Measurements from ENCODE around the gene DNAAF5. TPM values are rescaled to one million over a fixed set of nuclear protein-coding genes. Genes with fewer than 3 reads are reported as not detected.

DNAAF5 gene
- total and polyA plus RNA-seq, 2 of the 13 experiments (the other 11 are each of a cell fraction or from before 2014, with no cell fraction given) = 11.9 to 21.5 TPM

DNA sequence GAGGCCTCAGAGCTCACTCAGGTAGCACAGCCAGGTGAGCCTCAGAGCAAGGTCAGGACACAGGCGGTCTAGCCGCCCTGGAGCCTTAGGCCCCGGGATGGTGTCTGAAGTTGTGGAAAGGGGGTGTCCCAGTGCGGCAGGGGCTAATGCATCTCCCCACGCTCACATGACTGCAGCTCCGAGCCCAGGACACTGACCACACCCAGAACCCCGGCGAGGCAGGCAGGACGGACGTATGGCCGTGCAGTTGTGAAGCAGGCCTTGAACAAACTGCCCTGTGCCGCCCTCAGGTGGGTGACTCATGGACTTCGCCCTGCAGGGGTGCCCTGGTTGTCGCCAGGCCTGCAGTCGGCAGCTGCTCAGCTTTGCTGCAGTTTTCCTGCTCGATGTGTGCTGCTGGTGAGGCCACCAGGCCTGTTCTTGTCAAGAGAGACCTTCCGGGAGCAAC lies 5.6 kb downstream of the DNAAF5 start (continued):
- TF ChIP-seq, protein P1, sequence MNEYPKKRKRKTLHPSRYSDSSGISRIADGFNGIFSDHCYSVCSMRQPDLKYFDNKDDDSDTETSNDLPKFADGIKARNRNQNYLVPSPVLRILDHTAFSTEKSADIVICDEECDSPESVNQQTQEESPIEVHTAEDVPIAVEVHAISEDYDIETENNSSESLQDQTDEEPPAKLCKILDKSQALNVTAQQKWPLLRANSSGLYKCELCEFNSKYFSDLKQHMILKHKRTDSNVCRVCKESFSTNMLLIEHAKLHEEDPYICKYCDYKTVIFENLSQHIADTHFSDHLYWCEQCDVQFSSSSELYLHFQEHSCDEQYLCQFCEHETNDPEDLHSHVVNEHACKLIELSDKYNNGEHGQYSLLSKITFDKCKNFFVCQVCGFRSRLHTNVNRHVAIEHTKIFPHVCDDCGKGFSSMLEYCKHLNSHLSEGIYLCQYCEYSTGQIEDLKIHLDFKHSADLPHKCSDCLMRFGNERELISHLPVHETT (CRISPR knock-in tag; conservative IDR thresholded peaks at IDR 0.05) = no peak
- TF ChIP-seq ZNF362 (CRISPR knock-in tag; IDR thresholded peaks at IDR 0.05; ENCODE audit: borderline replicate concordance) = no peak
- no peak for TF ChIP-seq ARNT2 (CRISPR knock-in tag; IDR thresholded peaks at IDR 0.05; ENCODE audit: low read depth)
- TF ChIP-seq POLR2A (IDR thresholded peaks at IDR 0.05; ENCODE audit: insufficient read depth in 1 of 2, low read depth in 2 of 2, low read length in 2 of 2) = peak in 1 of 2 experiments; percentile 54; a peak in 2 of 4 replicates
- TF ChIP-seq, protein P2, sequence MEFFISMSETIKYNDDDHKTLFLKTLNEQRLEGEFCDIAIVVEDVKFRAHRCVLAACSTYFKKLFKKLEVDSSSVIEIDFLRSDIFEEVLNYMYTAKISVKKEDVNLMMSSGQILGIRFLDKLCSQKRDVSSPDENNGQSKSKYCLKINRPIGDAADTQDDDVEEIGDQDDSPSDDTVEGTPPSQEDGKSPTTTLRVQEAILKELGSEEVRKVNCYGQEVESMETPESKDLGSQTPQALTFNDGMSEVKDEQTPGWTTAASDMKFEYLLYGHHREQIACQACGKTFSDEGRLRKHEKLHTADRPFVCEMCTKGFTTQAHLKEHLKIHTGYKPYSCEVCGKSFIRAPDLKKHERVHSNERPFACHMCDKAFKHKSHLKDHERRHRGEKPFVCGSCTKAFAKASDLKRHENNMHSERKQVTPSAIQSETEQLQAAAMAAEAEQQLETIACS (CRISPR knock-in tag; IDR thresholded peaks at IDR 0.05) = no peak
- TF ChIP-seq, protein P3, sequence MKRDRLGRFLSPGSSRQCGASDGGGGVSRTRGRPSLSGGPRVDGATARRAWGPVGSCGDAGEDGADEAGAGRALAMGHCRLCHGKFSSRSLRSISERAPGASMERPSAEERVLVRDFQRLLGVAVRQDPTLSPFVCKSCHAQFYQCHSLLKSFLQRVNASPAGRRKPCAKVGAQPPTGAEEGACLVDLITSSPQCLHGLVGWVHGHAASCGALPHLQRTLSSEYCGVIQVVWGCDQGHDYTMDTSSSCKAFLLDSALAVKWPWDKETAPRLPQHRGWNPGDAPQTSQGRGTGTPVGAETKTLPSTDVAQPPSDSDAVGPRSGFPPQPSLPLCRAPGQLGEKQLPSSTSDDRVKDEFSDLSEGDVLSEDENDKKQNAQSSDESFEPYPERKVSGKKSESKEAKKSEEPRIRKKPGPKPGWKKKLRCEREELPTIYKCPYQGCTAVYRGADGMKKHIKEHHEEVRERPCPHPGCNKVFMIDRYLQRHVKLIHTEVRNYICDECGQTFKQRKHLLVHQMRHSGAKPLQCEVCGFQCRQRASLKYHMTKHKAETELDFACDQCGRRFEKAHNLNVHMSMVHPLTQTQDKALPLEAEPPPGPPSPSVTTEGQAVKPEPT (CRISPR knock-in tag; IDR thresholded peaks at IDR 0.05; ENCODE audit: low read depth) = no peak
- no peak for TF ChIP-seq NPAS2 (CRISPR knock-in tag; IDR thresholded peaks at IDR 0.05; ENCODE audit: borderline replicate concordance)
- peak; percentile 49; the same call in 1 of the 2 replicates for TF ChIP-seq SNAPC2 (CRISPR knock-in tag; IDR thresholded peaks at IDR 0.05)
- TF ChIP-seq PRPF4 (IDR thresholded peaks at IDR 0.05; ENCODE audit: low read depth, low read length, poor library complexity, severe bottlenecking) = no peak
- TF ChIP-seq ATAD3A (CRISPR knock-in tag; IDR thresholded peaks at IDR 0.05) = no peak
- TF ChIP-seq SYNCRIP (IDR thresholded peaks at IDR 0.05; ENCODE audit: insufficient read depth, low read depth, low read length) = no peak
- TF ChIP-seq KDM6A (CRISPR knock-in tag; IDR thresholded peaks at IDR 0.05; ENCODE audit: low read depth) = no peak
- TF ChIP-seq KLF16 (CRISPR knock-in tag; IDR thresholded peaks at IDR 0.05) = peak in 1 of 2 experiments; percentile 50; a peak in 1 of 4 replicates
- TF ChIP-seq MAFF (IDR thresholded peaks at IDR 0.05; ENCODE audit: low read depth, low read length) = no peak
- TF ChIP-seq, protein P4, sequence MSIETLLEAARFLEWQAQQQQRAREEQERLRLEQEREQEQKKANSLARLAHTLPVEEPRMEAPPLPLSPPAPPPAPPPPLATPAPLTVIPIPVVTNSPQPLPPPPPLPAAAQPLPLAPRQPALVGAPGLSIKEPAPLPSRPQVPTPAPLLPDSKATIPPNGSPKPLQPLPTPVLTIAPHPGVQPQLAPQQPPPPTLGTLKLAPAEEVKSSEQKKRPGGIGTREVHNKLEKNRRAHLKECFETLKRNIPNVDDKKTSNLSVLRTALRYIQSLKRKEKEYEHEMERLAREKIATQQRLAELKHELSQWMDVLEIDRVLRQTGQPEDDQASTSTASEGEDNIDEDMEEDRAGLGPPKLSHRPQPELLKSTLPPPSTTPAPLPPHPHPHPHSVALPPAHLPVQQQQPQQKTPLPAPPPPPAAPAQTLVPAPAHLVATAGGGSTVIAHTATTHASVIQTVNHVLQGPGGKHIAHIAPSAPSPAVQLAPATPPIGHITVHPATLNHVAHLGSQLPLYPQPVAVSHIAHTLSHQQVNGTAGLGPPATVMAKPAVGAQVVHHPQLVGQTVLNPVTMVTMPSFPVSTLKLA (IDR thresholded peaks at IDR 0.05) = no peak
- TF ChIP-seq ZNF503 (CRISPR knock-in tag; IDR thresholded peaks at IDR 0.05) = no peak
- TF ChIP-seq, protein P5, sequence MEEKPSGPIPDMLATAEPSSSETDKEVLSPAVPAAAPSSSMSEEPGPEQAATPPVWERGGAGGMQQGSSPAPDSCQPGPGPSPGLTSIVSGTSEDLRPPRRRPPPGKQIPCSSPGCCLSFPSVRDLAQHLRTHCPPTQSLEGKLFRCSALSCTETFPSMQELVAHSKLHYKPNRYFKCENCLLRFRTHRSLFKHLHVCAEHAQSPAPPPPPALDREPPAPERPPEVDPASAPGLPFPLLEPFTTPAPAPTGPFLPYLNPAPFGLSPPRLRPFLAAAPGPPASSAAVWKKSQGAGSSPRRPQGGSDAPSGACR (CRISPR knock-in tag; IDR thresholded peaks at IDR 0.05) = peak; percentile 89
- TF ChIP-seq ZFX (CRISPR knock-in tag; IDR thresholded peaks at IDR 0.05; ENCODE audit: low read depth) = peak; percentile 96
- 0 out of 2 replicates have a peak, but pooled peaks have one; percentile 60 for TF ChIP-seq MYPOP (CRISPR knock-in tag; IDR thresholded peaks at IDR 0.05)

Data from HepG2 (cell line).